GM12801 (cell line): Measurements from ENCODE around the gene NEU4.

ENCODE experiments used
- CTCF ChIP-seq: IDR thresholded peaks from one replicate; pipeline ENCODE4 v1.5.1; 2011; ENCODE audit warnings: control low read depth; ENCODE audit not compliant: insufficient read length; ENCODE audit errors: extremely low read depth

NEU4 gene

GRCh38 chr2:241843321-241844065 is 34.5 kb downstream of the NEU4 start:
- TF ChIP-seq CTCF: no peak

- TF ChIP-seq CTCF: no peak
These were observed 35.2 kb downstream of the NEU4 start for GRCh38 chr2:241844066-241844728.

- no peak for TF ChIP-seq CTCF
These were observed 36.0 kb downstream of the NEU4 start for GRCh38 chr2:241844831-241845578.

GRCh38 chr2:241846406-241846805 is 37.4 kb downstream of the NEU4 start:
- no peak for TF ChIP-seq CTCF

- no peak for TF ChIP-seq CTCF
These were observed 40.0 kb downstream of the NEU4 start for GRCh38 chr2:241848761-241849615.

- TF ChIP-seq CTCF: no peak
These were observed 40.9 kb downstream of the NEU4 start for GRCh38 chr2:241849616-241850543.
